Psoas muscle (tissue), 8 donors: ENCODE data around the gene FTO. TPM values are rescaled to one million over a fixed set of nuclear protein-coding genes. Genes with fewer than 3 reads are reported as not detected.

Experiments used
- ATAC-seq, 4 donors: fragments of 200-7000 bp; cut with Tn5 transposase; one replicate each; pipeline ENCODE4 v1.9.1; 2020; ENCODE audit warnings: moderate library complexity in 3 of 4, mild to moderate bottlenecking in 2 of 4
- DNase-seq, 2 donors: peaks; one replicate each; pipeline ENCODE4 v3.0.0-alpha.2; 2020
- H3K27ac ChIP-seq: fragments of 200-600 bp; one replicate; pipeline ENCODE4 v1.8.0; 2022
- H3K27me3 ChIP-seq, 3 donors: fragments of 200-600 bp in 1 of 3; one replicate each; pipeline versions ENCODE4 v1.6.1 to v1.8.0; 2013 to 2022; ENCODE audit warnings: low read length in 2 of 3, mild to moderate bottlenecking in 2 of 3, moderate library complexity in 1 of 3; ENCODE audit not compliant: insufficient read depth in 3 of 3
- H3K36me3 ChIP-seq, 2 donors: fragments of 200-600 bp in 1 of 2; one replicate each; pipeline versions ENCODE4 v1.6.1 to v1.8.0; 2013 to 2022; ENCODE audit warnings: low read depth in 1 of 2, mild to moderate bottlenecking in 1 of 2, moderate library complexity in 1 of 2; ENCODE audit not compliant: insufficient read depth in 1 of 2
- H3K4me1 ChIP-seq: fragments of 200-600 bp; one replicate; pipeline ENCODE4 v1.8.0; 2022
- H3K4me3 ChIP-seq: fragments of 200-600 bp; one replicate; pipeline ENCODE4 v1.8.0; 2022; ENCODE audit warnings: mild to moderate bottlenecking
- H3K9me3 ChIP-seq: fragments of 200-600 bp; one replicate; pipeline ENCODE4 v1.8.0; 2022
- CTCF ChIP-seq: fragments of 200-600 bp; IDR thresholded peaks from one replicate; pipeline ENCODE4 v1.8.0; 2022; ENCODE audit warnings: antibody characterized with exemption
- WGBS, 3 donors: extraction: QIAGEN DNeasy Blood & Tissue Kit; methylation state at CpG; one replicate each; pipeline versions ENCODE4 v1.1.6 to v1.1.7; 2013; 5-methylcytosine and 5-hydroxymethylcytosine counted together
- intact Hi-C, 2 donors: fragments of 100-400 bp; cut with DNase I; formaldehyde crosslinking; loops; one replicate each; pipeline versions ENCODE4 v1.11.0 to v1.14.2; 2022
- polyA plus RNA-seq, 3 donors: library from polyadenylated mRNA; stranded (reverse); fragments of 200-250 nt; gene quantifications; one replicate each; pipeline ENCODE4 v1.2.3, GENCODE V29; 2013
- total RNA-seq, 4 donors: library from RNA; stranded (reverse); fragmentation: NEBNext Ultra II Directional in 2 of 4; extraction: Animal tissue kit (Norgen Biotek cat#: 25700) in 2 of 4; gene quantifications; one replicate each; pipeline versions ENCODE4 v1.2.1 to v1.2.4, GENCODE V29; 2021 to 2023
- donor health status: healthy with polysubstance abuse.
- donor health status: DM: no; HTN: no; CAD: no; lungs with moderate emphysema.
- donor health status: Bipolar disorder and iron deficiency.
- donor health status: healthy.
- donor health status: DM: yes; HTN: yes; CAD: no.
- donor health status: DM: no; HTN: no; CAD: no.
- donor health status: DM: no; HTN: no; CAD: no.
- donor health status: DM: yes; HTN: yes; CAD: no.

The FTO gene
- total and polyA plus RNA-seq, 7 donors = 14.2 to 67.6 (median 47.4) TPM

GRCh38 chr16:53960954-53961616, 257.1 kb downstream of the FTO start:
- H3K4me1 ChIP-seq = peaks cover 38% of the 10 kb centered on the region
- H3K27me3 ChIP-seq = no peaks in the 10 kb centered on the region
- H3K27ac ChIP-seq = peak overlapping the region; percentile 63
- no peak for TF ChIP-seq CTCF
- intact Hi-C loops = no loop called here
- H3K36me3 ChIP-seq = no peaks in the 10 kb centered on the region
- no peaks in the 10 kb centered on the region for H3K9me3 ChIP-seq
- WGBS, 3 donors = 48 to 84% (median 64%) methylated on average over 6 of the region's 6 CpGs
- ATAC-seq = peak in 2 of 4 donors; percentile 24 to 34
- no peak for DNase-seq
- no peak overlapping the region for H3K4me3 ChIP-seq

GRCh38 chr16:53962041-53962440, 258.1 kb downstream of the FTO start:
- ATAC-seq = no peak
- 88 to 98% (median 95%) methylated on average over 2 of the region's 2 CpGs for WGBS, 3 donors
- no peaks in the 10 kb centered on the region for H3K9me3 ChIP-seq
- H3K4me3 ChIP-seq = no peak overlapping the region
- no peak overlapping the region for H3K27ac ChIP-seq
- intact Hi-C loops = no loop called here
- no peaks in the 10 kb centered on the region for H3K27me3 ChIP-seq
- H3K4me1 ChIP-seq = peaks cover 44% of the 10 kb centered on the region
- H3K36me3 ChIP-seq = no peaks in the 10 kb centered on the region
- TF ChIP-seq CTCF = no peak
- DNase-seq = no peak

GRCh38 chr16:53964145-53964790, 260.3 kb downstream of the FTO start:
- intact Hi-C loops = no loop called here
- Histone ChIP-seq H3K9me3 (no peaks in the 10 kb centered on the region), H3K36me3 (no peaks in the 10 kb centered on the region), H3K4me1 (peaks cover 39% of the 10 kb centered on the region), H3K27ac (no peak overlapping the region), H3K4me3 (no peak overlapping the region), H3K27me3 (no peaks in the 10 kb centered on the region)
- ATAC-seq (no peak), DNase-seq (no peak)
- TF ChIP-seq CTCF = no peak

- Histone ChIP-seq H3K4me3 (no peak overlapping the region), H3K27me3 (no peaks in the 10 kb centered on the region), H3K36me3 (no peaks in the 10 kb centered on the region), H3K9me3 (no peaks in the 10 kb centered on the region), H3K27ac (peak overlapping the region; percentile 47), H3K4me1 (peaks cover 24% of the 10 kb centered on the region)
- ATAC-seq (peak; percentile 73 to 90 (median 82)), DNase-seq (peak; percentile 17 to 64)
- TF ChIP-seq CTCF = no peak
- 31 to 48% (median 38%) methylated on average over 14 of the region's 14 CpGs for WGBS, 3 donors
- intact Hi-C loops = no loop called here
These were observed 263.0 kb downstream of the FTO start for GRCh38 chr16:53966821-53967571.
